ENCODE data around the gene E2F3. TPM values are rescaled to one million over a fixed set of nuclear protein-coding genes. Genes with fewer than 3 reads are reported as not detected.
"Not testable (repeated sequence)": the region's sequence is repeated elsewhere in the genome, so short reads cannot be mapped to it uniquely, and the experiment has no call there.

The E2F3 gene
- polyA plus RNA-seq, 4 donors, result 16.3 to 20.6 (median 17.9) TPM

DNA sequence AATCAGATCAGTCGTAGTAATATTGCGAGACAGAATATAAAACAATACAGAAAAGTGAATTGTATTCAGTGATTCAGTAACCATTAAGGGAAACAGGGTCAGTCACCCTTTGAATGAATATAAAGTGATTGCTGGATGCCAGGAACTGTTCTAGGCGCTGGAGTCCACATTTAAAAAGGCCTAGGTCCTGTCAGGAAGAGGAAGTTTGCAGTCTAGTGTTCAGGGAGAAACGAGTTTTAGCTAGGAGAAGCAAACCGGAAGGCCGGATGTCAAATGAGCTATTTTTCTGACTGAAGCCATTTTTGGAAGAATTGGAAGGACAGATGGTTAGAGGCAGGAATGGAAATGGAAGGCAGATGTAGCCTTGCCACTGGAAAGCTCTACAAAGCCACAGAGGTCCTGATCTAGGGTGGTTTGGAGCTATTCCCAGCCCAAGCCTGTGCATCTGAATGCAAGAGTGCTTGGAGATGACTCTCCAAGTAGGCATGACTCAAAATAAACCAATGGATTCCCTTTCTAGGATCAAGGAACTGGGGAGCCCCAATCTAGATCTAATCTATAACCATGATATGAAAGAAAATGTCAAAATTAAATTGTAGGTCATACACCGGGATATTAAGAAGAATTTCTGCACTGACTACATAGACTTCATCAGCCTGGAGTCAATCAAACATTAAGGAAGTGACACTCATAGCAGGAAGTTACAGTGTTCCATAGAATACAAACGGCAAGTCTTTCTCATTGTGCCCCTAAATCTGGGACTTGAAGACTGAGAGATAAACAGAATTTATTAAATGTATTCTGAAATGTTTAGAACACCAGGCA, 95.7 kb downstream of the E2F3 start:
- no peak for DNase-seq (ENCODE audit: low read depth in 4 of 4, low spot score in 2 of 4)

DNA sequence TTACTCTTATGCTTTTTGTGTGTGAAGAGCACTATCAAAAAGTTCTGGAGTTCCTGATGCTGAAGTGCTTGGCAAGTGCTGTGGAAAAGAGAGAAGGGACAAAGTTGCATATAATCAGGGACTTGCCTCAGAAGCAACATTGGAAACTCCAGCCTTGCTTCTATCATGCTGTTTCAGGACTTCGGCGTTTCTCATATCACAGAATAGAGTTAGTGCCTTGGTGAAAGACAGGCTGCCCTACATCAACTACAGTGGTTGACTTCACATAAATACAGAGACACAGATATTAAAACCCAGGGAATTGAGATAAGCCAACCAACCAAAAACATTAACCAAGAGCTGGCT, 96.3 kb downstream of the E2F3 start:
- no peak for DNase-seq (ENCODE audit: low read depth in 4 of 4, low spot score in 2 of 4)

GRCh38 chr6:20509212-20509611, 107.5 kb downstream of the E2F3 start:
- DNase-seq (ENCODE audit: low read depth in 4 of 4, low spot score in 2 of 4), result peak in 3 of 4 donors; percentile 43 to 56 (median 45)

DNA sequence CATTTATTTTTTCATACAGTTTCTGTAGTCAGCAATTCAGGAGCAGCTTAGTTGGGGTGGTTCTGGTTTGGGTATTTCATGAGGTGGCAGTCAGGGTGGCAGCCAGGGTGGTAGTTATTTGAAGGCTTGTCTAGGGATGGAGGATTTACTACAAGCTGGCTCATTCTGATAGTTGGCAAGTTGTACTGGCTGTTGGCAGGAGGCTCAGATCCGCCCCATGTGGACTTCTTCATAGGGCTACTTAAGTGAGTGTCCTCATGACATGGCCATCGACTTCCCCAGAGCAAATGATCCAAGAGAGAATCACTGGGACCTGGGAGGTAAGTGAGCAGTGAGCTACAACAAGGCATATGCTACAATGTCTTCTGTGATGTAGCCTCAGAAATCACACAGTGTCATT, 110.2 kb downstream of the E2F3 start:
- no peak for DNase-seq (ENCODE audit: low read depth in 4 of 4, low spot score in 2 of 4)

DNA sequence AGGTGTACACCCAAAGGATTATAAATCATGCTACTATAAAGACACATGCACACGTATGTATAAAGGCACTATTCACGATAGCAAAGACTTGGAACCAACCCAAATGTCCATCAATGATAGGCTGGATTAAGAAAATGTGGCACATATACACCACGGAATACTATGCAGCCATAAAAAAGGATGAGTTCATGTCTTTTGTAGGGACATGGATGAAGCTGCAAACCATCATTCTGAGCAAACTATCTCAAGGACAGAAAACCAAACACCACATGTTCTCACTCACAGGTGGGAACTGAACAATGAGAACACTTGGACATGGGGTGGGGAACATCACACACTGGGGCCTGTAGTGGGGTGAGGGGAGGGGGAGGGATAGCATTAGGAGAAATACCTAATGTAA, 123.5 kb downstream of the E2F3 start:
- DNase-seq (ENCODE audit: low read depth in 4 of 4, low spot score in 2 of 4), result not testable (repeated sequence)

DNA sequence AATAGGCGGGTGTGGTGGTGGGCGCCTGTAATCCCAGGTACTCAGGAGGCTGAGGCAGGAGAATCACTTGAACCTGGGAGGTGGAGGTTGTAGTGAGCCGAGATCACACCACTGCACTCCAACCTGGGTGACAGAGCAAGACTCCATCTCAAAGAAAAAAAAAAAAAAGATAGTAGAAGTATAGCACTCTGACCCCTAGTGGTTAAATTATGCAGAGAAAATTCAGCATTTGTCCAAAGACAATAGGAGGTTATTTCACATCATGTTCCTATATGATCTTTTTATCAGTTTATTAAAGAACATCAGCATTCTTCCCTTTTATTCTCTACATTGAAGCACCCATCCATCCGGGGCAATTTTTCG, 127.4 kb downstream of the E2F3 start:
- not testable (repeated sequence) for DNase-seq (ENCODE audit: low read depth in 4 of 4, low spot score in 2 of 4)

DNA sequence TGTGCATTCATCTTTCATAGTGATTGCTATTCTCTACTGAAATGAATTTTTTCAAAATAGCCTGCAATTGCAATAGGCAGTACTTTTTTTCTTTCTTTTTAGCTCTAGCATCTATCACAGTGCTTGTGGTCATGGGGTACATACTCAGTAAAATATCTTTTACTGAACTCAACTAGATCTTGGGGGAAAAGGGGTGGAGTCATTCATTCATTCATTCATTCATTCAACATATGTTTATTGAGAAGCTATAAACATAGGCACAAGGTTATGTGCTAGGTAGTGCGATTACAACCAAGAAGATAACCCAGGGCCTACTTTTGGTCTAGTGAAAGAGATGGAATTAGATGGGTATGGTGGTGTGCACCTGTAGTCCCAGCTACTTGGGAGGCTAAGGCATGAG, 131.2 kb downstream of the E2F3 start:
- DNase-seq (ENCODE audit: low read depth in 4 of 4, low spot score in 2 of 4), result no peak

- no peak for DNase-seq (ENCODE audit: low read depth in 4 of 4, low spot score in 2 of 4)
Observed at GRCh38 chr6:20533746-20534294, 132.1 kb downstream of the E2F3 start.

DNA sequence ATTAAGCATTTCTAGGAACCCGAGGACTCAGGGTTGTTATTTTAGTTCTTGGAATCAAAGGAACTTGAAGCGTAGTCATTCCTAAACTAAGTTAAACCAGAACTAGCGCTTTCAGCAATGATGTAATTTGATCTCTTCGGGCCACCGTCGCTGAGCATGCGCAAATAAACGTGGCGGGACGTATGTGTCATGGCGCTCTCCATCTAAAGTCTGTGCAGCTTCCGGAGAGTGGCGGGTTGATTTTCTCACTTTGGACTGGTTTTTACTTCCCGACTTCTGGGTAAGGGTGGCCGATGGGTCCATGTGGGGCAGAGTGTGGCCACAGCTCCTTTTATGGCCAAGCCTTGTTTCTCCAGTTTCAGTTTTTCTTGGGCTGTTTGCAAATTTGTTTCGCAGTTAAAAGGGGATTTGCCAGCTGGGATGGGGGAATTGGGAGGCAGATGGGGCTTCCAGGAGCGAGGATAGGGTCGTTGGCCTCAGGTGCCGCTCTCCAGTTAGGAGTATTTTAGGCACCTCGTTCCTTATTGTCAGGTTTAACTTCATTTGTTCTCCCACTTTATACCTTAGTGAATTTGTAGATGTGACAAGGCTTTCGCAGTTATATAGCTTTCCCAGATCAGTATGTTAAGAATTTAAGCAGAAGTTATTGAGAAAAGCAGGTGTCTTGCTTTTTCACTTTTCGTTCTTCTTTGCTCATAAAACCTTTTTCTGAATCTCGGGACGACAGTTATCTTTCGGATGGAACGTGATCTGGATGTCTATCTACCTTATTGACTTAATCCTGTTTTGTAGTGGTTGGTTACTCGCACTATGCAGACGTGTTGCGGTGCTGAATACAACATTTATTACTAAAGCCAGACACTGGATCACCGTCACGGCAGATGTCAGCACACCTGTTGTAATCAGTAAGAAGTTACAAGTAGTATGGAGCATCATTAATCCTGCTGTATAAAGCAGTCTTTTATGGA, 132.9 kb downstream of the E2F3 start, which contains the start of gene CDKAL1:
CDKAL1 (plus strand) TSS at position 163 of the 968 bp plus-strand sequence. CDS start 11,894 bp downstream, outside the sequence.
- peak; percentile 80 to 93 (median 84) for DNase-seq (ENCODE audit: low read depth in 4 of 4, low spot score in 2 of 4)

- no peak for DNase-seq (ENCODE audit: low read depth in 4 of 4, low spot score in 2 of 4)
Observed at GRCh38 chr6:20538131-20538662, 136.5 kb downstream of the E2F3 start.

DNA sequence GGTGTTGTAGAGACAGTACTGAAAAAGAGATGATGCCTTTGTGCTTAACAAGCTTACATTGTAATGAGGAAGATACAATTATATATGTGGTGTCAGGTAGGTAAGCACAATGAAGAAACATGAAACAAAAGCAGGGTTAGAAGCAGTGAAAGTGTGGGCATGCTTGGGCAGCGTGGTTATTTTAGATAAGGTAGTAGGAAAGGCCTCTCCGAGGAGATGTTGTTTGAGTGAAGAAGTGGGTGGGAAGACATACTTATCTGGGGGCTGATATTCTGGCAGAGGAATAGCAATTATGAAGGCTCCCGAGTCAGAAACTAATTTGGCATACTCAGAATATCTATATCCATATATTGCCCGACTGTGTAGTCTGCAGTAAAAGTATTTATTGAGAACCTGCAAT, 137.2 kb downstream of the E2F3 start:
- DNase-seq (ENCODE audit: low read depth in 4 of 4, low spot score in 2 of 4), result no peak

DNA sequence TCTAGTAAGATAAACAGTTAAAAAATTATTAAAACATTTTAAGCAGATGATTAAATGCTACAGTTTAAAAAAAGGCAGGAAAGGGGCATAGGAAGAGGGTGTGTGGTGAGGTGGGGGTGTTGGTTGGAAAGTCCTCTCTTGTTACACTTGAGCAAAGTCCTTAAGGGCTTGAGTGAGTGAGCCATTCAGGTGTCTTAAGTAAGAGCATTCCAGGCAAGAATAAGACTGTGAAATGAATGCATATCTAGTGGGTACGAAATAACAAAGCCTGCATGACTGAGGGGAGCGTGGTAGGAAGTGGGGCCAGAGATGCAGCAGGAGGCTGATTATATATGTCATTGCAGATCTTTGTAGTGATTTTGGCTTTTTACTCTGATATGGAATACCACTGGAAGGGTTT, 137.7 kb downstream of the E2F3 start:
- no peak for DNase-seq (ENCODE audit: low read depth in 4 of 4, low spot score in 2 of 4)

- no peak for DNase-seq (ENCODE audit: low read depth in 4 of 4, low spot score in 2 of 4)
Observed at GRCh38 chr6:20540683-20541082, 139.0 kb downstream of the E2F3 start.

- DNase-seq (ENCODE audit: low read depth in 4 of 4, low spot score in 2 of 4), result no peak
Observed at GRCh38 chr6:20541382-20541781, 139.7 kb downstream of the E2F3 start.

DNA sequence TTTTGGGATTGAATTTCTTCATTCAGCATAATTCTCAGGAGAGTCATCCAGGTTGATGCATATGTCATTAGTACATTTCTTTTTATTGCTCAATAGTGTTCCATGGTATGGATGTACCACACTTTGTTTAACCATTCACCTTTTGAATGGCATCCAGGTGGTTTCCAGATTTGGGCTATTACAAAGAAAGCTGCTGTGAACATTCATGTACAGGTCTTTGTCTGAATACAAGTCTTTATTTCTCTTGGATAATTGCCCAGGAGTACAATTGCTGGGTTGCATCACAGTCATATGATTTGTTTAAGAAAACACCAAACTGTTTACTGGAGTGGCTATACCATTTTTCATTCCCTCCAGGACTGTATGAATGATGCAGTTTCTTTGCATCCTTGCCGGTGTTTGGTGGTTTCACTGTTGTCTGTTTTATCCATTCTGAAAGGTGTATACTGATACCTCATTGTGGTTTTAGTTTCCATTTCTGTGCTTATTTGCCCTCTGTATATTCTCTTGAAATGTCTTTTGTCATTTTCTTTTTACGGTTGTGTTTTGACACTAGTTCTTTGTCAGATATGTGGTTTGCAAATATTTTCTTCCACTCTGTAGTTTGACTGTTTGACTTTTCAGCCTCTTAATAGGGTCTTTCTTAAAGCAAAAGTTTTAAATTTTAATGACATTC, 141.4 kb downstream of the E2F3 start:
- no peak for DNase-seq (ENCODE audit: low read depth in 4 of 4, low spot score in 2 of 4)

Other genes starting within 250 kb of the E2F3 start
- 10 to 100 TPM; 15.0 to 26.1 (median 22.2) TPM for gene MBOAT1, start 189.4 kb upstream of the E2F3 start, polyA plus RNA-seq (ENCODE audit: insufficient read length in 4 of 4)
- gene CDKAL1, start 132.6 kb downstream of the E2F3 start, polyA plus RNA-seq (ENCODE audit: insufficient read length in 4 of 4), result 10 to 100 TPM; 16.3 to 20.5 (median 19.4) TPM